ENCODE measurements around the gene SFT2D2.
"Not testable (repeated sequence)": the region's sequence is repeated elsewhere in the genome, so short reads cannot be mapped to it uniquely, and the experiment has no call there.

SFT2D2 gene

DNA sequence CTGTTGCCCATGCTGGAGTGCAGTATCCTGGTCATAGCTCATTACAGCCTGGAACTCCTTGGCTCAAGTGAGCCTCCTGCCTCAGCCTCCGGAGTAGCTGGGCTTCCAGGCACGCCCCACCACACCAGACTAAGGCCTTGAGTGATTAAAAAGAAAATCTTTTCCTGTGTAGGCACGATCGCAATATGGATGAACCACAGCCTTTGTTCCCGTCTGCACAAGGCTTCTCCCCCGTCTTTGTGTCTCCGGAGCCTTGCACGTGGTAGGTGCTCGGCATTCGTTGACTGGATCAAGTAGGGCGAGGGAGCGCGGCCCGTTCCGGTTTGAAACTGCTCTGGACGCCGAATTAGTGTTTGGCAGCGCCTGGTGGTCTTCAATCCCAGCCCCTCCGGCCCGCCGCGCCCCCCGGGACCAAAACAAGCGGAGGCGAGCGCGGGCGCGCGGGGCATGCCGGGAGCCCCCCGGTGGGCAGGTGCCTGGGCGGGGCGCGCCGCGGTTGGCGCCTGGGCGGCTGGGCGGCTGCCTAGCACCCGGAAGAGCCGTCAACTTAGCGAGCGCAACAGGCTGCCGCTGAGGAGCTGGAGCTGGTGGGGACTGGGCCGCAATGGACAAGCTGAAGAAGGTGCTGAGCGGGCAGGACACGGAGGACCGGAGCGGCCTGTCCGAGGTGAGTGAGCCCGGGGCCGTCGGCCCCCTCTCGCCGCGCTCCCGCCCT lies at the start of gene SFT2D2:
SFT2D2 (plus strand) TSS at position 529 of the 715 bp plus-strand sequence; CDS start at position 605, 76 bp downstream.
- peak; percentile 42 for DNase-seq

DNA sequence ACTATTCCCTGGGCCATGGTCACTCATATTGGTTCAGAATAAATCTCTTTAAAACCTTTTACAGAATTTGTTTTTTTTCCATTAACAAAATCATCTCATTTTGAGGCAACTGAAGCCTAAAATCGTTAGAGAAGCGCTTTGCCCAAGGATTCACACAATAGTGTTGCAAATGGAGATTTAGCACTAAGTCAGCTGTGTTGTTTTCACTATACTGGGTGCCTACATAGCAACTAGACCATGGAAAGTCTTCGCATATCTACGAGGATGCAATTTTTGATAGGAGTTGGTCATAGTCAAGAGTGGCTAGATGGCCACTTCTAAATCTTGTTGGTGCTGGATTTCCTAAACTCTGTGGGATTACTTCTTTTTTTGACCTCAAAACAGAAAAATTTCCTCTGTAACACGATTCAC lies 47.6 kb upstream of the SFT2D2 start:
- no peak for DNase-seq

DNA sequence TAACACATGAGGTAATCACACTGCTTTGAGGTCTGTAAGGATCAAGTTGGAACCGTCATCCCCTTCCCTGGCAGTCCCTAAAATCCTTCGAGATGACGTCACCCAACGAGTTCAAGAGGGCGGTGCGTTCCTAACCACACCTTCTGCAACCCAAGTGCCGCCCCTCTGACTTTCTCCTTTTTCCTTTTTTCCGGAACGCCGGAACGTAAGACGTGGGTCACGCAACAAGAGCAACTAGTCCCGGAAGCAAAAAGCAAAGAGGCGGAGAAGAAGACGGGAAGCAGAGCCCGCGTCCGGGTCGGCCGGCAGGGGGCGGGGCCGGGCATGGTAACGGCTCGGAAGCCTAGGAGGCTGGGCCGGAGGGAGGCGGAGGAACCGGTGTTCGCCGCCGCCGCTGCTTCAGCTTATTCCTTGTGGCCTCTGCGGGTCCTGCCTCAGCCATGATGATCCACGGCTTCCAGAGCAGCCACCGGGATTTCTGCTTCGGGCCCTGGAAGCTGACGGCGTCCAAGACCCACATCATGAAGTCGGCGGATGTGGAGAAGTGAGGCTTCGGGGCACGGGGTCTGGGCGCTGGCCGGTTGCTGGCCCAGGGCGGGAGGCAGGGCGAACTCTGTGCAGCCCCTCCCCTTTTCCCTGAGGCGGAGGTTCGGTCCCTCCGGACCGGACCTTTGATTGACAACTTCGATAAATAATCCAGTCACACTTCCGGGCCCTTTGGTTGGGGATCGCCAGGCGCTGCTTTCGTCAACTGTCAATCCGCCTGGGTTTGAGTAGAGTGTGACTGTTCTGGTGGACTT lies 47.0 kb upstream of the SFT2D2 start, which contains the start of gene TIPRL:
TIPRL (plus strand) TSS at position 325 of the 800 bp plus-strand sequence; CDS start at position 441, 116 bp downstream.
- peak; percentile 98 for DNase-seq

DNA sequence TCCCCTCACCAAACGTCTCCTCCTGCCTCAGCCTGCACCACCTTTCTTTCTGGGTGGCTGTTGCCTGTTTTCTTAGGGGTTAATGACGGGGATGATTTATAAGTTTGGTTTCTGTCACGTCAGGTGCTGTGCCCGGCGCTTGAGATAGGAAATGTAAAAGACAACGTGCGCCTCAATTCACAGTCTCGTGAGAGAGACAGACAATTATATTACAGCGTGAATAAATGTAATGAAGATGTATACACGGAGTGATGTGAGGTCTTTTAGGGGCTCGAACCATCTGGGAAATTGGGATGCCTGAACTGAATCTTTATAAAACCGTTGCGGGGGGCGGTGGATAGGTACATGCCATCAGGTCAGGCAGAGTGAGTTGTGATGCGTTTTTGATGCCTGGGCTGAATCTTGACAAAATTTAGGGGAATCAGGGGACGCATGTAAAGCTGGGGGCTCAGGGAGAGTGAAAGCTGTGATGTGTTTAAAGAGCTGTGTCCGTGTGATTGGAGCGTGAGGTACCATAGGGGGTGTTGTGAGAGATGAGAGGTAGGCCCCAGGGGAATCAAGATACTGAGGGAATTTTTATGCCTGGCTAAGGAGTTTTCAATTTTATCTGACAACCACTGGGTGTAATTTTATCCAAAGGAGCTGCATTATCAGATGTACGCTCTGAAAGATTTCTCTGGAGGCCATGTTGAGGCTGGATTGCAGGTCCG lies 46.2 kb upstream of the SFT2D2 start:
- no peak for DNase-seq

- DNase-seq = no peak
Measured at GRCh38 chr1:168180148-168180524, 45.7 kb upstream of the SFT2D2 start.

- not testable (repeated sequence) for DNase-seq
Measured at GRCh38 chr1:168181063-168181720, 44.6 kb upstream of the SFT2D2 start.

- DNase-seq = no peak
Measured at GRCh38 chr1:168187177-168187576, 38.6 kb upstream of the SFT2D2 start.

- DNase-seq = no peak
Measured at GRCh38 chr1:168190403-168190802, 35.4 kb upstream of the SFT2D2 start.

DNA sequence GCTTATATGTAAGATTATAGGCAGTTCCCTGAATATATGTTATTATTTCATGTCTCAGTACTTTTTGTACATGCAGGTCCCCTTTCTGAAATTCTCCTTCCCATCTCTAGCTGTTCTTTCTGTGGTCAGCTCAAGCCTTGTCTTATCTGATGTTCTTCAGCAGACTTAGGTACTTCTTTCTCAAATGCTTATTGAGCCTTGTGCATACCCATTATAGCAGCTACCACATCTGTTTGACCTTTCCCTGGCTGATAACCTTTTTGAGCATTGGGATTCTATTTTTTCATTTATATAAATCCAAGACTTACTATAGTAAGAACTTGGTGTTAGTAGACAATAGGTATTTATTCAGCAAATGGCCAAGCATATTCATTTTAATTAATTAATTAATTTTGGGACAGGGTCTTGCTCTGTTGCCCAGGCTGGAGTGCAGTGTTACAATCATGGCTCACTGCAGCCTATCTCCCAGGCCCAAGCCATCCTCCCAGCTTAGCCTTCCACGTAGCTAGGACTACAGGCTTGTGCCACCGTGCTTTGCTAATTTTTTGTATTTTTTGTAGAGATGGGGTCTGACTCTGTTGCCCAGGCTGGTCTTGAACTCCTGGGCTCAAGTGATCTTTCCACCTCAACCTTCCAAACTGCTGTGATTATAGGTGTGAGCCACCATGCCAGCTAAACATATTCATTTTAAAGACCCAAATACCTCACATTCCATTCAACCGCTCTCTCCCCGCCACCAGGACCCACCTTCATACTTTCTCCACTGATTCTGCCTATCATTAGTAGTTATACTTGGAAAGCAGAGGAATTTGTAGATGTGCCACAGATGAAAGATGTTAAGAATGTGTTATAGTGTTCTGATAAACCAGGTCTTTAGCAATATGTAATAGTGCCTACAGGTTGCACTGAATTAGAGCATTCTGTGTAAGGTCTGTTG lies 30.3 kb upstream of the SFT2D2 start:
- DNase-seq = no peak

DNA sequence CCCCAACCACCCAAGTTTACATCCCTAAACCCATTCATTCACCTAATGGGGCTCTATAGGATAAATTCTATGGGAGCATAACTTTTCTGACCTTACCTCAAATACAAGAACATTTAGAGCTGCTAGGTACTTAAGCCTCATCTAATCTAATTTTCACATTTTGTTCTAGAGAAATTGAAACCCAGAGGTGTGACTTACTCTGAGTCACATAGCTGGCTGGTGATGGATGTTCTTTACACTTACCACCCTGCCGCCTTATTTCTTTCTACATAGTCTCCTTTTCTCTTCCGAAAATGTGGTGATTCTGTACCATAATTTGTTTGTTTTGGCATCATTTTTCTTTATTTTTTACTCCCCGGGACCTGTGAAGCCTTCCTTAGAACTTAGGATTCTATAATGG lies 26.7 kb upstream of the SFT2D2 start:
- DNase-seq = no peak

DNA sequence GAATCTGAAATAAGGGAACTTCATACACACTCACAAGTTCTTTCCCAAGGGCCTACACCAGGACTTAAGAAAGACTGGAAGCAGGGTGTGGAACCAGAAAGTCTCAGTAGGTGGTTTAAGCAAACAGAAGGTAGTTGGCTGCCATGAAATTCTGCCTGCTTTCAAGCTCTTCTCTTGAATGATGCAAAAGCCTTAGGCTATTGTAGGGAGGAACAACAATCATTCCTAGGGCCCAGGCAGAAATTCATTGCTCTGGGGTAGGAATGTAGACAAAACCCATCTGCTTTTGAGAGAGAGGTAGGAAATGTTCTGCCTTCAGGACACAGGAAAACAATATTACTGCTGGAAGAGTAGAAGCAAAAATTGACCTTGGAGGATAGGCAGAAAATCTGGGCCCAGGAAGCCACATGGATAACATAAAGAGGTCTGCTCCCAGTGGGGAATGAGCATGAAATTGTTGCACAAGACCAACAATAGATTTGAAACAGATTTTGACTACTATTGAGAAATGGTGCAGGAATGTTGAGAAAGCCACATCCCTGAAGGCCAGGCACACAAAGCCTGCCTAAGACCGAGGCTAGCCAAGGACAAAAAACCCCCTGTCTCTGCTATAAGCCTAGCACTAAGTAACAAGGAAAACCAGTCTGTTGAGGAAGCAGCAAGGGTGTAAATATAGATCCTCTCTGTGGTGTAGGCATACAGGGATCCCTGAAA lies 22.7 kb upstream of the SFT2D2 start:
- DNase-seq = no peak

- DNase-seq = no peak
Measured at GRCh38 chr1:168206111-168206510, 19.7 kb upstream of the SFT2D2 start.

GRCh38 chr1:168207673-168208072 lies 18.1 kb upstream of the SFT2D2 start:
- DNase-seq = not testable (repeated sequence)

DNA sequence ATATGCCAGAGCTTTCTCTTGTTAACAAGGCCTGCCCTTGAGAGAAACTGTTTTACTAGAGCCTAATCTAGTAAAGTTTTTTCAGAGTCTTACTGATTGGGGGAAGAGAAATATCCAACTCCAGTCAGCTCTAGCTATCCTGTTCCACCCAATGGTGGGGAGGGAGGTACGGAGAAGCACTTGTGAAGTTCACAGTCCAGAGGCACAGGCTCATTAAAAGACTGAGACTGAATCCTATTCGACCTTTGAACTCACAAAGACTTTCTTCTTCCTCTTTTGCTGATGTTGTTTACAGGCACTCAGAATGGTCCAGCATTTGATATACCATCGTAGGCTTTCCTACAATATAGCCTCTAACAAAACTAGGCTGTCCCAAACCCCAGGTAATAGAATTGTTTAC lies 15.5 kb upstream of the SFT2D2 start:
- no peak for DNase-seq

GRCh38 chr1:168213349-168213748 lies 12.5 kb upstream of the SFT2D2 start:
- no peak for DNase-seq

DNA sequence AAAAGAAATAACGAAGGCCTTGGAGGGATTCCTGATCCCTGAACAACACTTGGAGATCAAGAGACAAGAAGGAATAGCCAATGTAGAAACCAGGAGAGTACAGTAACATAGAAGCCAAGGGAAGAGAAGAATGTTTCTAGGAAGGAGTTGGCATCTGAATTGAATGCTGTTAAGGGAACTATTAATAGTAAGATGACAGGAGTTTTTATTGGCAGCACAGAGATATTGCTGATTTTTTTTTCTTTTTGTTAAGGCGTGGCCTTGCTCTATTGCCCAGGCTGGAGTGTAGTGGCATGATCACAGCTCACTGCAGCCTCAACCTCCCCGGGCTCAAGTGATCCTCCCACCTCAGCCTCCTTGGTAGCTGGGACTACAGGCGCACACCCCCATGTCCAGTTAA lies 9.6 kb upstream of the SFT2D2 start:
- no peak for DNase-seq

DNA sequence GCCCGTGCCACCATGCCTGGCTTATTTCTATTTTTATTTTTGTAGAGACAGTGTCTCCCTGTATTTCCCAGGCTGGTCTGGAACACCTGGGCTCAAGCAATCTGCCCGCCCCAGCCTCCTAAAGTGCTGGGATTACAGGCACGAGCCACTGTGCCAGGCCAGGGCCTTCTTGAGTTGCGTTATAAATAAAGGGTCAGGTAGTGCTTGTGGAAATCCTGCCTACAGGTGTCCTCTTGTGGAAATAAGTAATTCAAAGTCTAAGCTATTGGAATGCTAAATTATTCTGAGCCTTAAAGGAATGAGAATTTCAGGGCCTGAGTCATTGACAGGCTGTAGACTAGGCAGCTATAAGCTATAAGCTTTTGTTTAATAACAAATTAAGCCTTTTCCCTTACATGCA lies 8.1 kb upstream of the SFT2D2 start:
- no peak for DNase-seq

GRCh38 chr1:168218658-168219057 lies 7.1 kb upstream of the SFT2D2 start:
- DNase-seq = no peak

DNA sequence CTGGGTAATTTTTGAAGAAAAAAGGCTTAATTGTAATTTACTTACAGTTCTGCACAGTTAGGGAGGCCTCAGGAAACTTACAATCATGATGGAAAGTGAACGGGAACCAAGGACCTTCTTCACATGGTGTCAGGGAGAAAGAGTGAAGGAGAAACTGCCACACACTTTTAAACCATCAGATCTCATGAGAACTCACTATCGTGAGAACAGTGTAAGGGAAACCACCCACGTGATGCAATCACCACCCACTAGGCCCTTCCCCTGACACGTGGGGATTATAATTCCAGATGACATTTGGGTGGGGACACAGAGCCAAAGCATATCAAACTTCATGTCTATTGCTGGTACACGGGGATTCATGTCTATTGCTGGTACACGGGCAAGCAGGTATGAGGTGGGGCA lies 5.3 kb upstream of the SFT2D2 start:
- no peak for DNase-seq

- no peak for DNase-seq
Measured at GRCh38 chr1:168221275-168221674, 4.5 kb upstream of the SFT2D2 start.

GRCh38 chr1:168223261-168223660 lies 2.5 kb upstream of the SFT2D2 start:
- DNase-seq = no peak

Data from NCI-H2081 treated with DMSO at 0.1 percent for 48 hours (cell line).